ENCODE results near the gene YPEL5. TPM values are rescaled to one million over a fixed set of nuclear protein-coding genes. Genes with fewer than 3 reads are reported as not detected.

Gene YPEL5
- total and polyA plus RNA-seq, 10 donors, result 68.2 to 139 (median 94.3) TPM

DNA sequence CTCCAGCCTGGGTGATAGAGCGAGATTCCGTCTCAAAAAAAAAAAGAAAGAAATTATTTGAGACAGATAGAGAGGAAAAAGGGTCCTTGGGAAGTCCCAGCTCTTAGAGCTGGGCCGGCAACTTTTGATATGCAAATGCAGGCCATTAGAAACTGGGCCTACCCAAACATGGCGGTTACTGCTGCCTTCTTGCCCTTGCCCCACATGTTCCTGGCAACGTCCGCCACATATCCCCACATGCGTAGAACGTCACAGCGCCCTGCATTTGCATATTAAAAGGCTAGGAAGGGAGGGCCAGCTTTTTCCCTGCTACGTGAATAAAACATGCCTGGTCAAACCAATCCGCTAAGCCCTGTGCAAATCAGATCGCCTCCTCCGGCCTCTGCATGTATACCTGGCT lies 43.8 kb downstream of the YPEL5 start:
- DNase-seq, result no peak
- 90 to 97% (median 95%) methylated on average over 13 of the region's 13 CpGs for WGBS, 5 donors
- peaks cover 0 to 5% (median 0%) of the 10 kb centered on the region in 8 donors for H3K9me3 ChIP-seq
- no peak for TF ChIP-seq POLR2A (IDR thresholded peaks at IDR 0.05)
- TF ChIP-seq, protein P1, sequence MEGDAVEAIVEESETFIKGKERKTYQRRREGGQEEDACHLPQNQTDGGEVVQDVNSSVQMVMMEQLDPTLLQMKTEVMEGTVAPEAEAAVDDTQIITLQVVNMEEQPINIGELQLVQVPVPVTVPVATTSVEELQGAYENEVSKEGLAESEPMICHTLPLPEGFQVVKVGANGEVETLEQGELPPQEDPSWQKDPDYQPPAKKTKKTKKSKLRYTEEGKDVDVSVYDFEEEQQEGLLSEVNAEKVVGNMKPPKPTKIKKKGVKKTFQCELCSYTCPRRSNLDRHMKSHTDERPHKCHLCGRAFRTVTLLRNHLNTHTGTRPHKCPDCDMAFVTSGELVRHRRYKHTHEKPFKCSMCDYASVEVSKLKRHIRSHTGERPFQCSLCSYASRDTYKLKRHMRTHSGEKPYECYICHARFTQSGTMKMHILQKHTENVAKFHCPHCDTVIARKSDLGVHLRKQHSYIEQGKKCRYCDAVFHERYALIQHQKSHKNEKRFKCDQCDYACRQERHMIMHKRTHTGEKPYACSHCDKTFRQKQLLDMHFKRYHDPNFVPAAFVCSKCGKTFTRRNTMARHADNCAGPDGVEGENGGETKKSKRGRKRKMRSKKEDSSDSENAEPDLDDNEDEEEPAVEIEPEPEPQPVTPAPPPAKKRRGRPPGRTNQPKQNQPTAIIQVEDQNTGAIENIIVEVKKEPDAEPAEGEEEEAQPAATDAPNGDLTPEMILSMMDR (IDR thresholded peaks at IDR 0.05 in 8 of 11, conservative IDR thresholded peaks at IDR 0.05 in 3 of 11), result no peak
- TF ChIP-seq POLR2AphosphoS5 (IDR thresholded peaks at IDR 0.05), result no peak
- intact Hi-C loops (cut with DNase I; ENCODE audit: low total_unique reads), result no loop called here
- H3K36me3 ChIP-seq, result no peaks in the 10 kb centered on the region
- no peaks in the 10 kb centered on the region for H3K27me3 ChIP-seq (replicated peaks in 1 of 7)
- no peak overlapping the region for H3K27ac ChIP-seq
- peaks cover 0 to 6% (median 0%) of the 10 kb centered on the region in 6 donors for H3K4me1 ChIP-seq
- H3K4me3 ChIP-seq, result no peak overlapping the region

DNA sequence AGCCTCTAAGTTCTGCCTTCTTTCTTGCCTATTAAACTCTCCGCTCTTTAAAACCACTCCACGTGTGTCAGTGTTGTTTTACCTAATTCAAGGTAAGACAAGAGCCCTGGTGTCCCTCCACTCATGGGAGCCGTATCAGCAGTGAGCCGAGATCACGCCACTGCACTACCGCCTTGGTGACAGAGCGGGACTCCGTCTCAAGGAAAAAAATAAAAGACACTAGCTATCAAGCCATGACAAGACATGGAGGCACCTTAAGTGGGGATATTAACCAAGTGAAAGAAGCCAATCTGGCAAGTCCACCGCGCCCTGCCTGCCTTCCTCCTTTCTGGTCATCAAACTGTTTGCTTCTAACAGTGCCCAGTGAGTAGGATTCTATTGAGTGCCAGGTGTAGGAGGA lies 44.3 kb downstream of the YPEL5 start:
- intact Hi-C loops (cut with DNase I; ENCODE audit: low total_unique reads), result no loop called here
- no peaks in the 10 kb centered on the region for H3K36me3 ChIP-seq
- TF ChIP-seq, protein P1 (IDR thresholded peaks at IDR 0.05 in 8 of 11, conservative IDR thresholded peaks at IDR 0.05 in 3 of 11), result no peak
- no peak for TF ChIP-seq POLR2AphosphoS5 (IDR thresholded peaks at IDR 0.05)
- no peak for TF ChIP-seq POLR2A (IDR thresholded peaks at IDR 0.05)
- 95 to 98% (median 97%) methylated on average over 10 of the region's 10 CpGs for WGBS, 5 donors
- H3K27ac ChIP-seq, result no peak overlapping the region
- H3K27me3 ChIP-seq (replicated peaks in 1 of 7), result no peaks in the 10 kb centered on the region
- DNase-seq, result no peak
- H3K4me3 ChIP-seq, result no peak overlapping the region
- H3K4me1 ChIP-seq, result peaks cover 0 to 6% (median 0%) of the 10 kb centered on the region in 6 donors
- H3K9me3 ChIP-seq, result peaks cover 0 to 5% (median 0%) of the 10 kb centered on the region in 8 donors

DNA sequence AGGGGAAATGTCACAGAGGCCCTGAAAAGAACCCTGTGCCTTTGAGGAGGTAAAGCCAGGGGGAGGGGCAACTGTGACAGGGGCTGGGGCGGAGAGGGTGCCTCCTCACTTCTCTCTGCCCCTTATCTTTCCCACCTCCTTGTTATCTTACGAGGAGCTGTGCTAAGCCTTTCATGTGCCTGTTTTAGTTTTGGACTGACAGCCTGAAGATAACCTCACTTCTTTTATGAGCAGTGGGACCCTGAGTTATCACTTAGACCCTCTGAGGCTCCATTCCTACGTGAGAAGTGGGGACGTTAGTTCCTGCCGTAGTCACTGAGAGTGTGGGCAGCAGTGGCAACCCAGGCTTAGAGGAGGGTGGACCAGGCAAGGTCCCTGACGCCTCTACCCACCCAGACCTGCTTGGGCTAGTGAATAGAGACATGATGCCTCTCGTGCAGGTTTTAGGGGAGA lies 45.0 kb downstream of the YPEL5 start:
- 73 to 88% (median 81%) methylated on average over 7 of the region's 7 CpGs for WGBS, 5 donors
- Histone ChIP-seq H3K4me3 (no peak overlapping the region), H3K4me1 (peaks cover 0 to 6% (median 0%) of the 10 kb centered on the region in 6 donors), H3K9me3 (peaks cover 0 to 5% (median 0%) of the 10 kb centered on the region in 8 donors), H3K27me3 (replicated peaks in 1 of 7) (no peaks in the 10 kb centered on the region), H3K36me3 (no peaks in the 10 kb centered on the region), H3K27ac (no peak overlapping the region)
- TF ChIP-seq POLR2A (IDR thresholded peaks at IDR 0.05), result no peak
- TF ChIP-seq, protein P1 (IDR thresholded peaks at IDR 0.05 in 8 of 11, conservative IDR thresholded peaks at IDR 0.05 in 3 of 11), result no peak
- TF ChIP-seq POLR2AphosphoS5 (IDR thresholded peaks at IDR 0.05), result no peak
- intact Hi-C loops (cut with DNase I; ENCODE audit: low total_unique reads), result no loop called here
- no peak for DNase-seq

DNA sequence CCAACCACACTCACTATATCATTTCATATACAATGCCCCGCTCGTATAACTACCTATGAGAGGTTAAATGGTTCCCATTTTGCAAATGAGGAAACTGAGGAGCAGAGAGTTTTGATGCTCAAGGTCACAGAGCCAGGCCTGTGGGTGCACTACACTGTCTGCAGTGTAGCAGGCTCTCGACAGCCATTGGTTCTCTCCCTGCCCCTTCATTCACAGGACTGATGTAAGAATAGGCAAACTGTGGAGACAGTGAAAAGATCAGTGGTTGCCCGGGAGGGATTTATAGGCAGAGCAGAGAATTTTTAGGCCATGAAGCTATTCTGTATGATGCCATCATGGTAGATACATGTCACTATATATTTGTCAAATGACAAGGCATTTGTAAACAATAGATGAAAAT lies 45.5 kb downstream of the YPEL5 start:
- Histone ChIP-seq H3K4me1 (peaks cover 0 to 6% (median 0%) of the 10 kb centered on the region in 6 donors), H3K36me3 (no peaks in the 10 kb centered on the region), H3K9me3 (peaks cover 0 to 5% (median 0%) of the 10 kb centered on the region in 8 donors), H3K4me3 (no peak overlapping the region), H3K27me3 (replicated peaks in 1 of 7) (no peaks in the 10 kb centered on the region), H3K27ac (no peak overlapping the region)
- intact Hi-C loops (cut with DNase I; ENCODE audit: low total_unique reads), result no loop called here
- DNase-seq, result no peak
- WGBS, 5 donors, result 87 to 96% (median 88%) methylated on average over 4 of the region's 4 CpGs
- TF ChIP-seq POLR2A (IDR thresholded peaks at IDR 0.05), result no peak
- no peak for TF ChIP-seq POLR2AphosphoS5 (IDR thresholded peaks at IDR 0.05)
- TF ChIP-seq, protein P1 (IDR thresholded peaks at IDR 0.05 in 8 of 11, conservative IDR thresholded peaks at IDR 0.05 in 3 of 11), result no peak

Data from spleen (tissue), 11 donors.